ENCODE data around the gene KRT5.

DNA sequence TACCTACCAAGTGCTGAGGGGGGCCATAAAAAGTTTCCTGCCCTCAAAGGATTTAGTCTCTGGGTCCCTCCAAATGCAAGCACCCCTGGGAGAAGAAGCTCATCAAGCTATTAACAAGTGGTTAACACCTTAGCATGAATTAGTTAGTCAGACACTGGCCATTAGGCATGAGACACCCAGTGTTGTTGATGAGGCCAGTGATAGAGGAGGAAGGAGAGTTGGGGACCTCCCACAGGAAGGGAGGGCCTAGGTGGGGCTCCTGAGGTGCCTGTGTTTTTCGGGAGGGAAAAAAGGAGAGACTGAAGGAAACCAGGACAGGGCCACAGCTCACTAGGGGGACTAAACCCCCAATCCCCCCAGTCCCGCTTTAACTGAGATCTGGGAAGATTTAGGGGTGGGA lies 37.3 kb upstream of the KRT5 start:
- TF ChIP-seq SNAI2 (CRISPR knock-in tag; IDR thresholded peaks at IDR 0.05), result no peak
- TF ChIP-seq GLIS3 (CRISPR knock-in tag; IDR thresholded peaks at IDR 0.05), result no peak
- TF ChIP-seq ZC3H10 (CRISPR knock-in tag; IDR thresholded peaks at IDR 0.05), result no peak
- no peak for TF ChIP-seq ZNF8 (CRISPR knock-in tag; IDR thresholded peaks at IDR 0.05)
- TF ChIP-seq, protein P1, sequence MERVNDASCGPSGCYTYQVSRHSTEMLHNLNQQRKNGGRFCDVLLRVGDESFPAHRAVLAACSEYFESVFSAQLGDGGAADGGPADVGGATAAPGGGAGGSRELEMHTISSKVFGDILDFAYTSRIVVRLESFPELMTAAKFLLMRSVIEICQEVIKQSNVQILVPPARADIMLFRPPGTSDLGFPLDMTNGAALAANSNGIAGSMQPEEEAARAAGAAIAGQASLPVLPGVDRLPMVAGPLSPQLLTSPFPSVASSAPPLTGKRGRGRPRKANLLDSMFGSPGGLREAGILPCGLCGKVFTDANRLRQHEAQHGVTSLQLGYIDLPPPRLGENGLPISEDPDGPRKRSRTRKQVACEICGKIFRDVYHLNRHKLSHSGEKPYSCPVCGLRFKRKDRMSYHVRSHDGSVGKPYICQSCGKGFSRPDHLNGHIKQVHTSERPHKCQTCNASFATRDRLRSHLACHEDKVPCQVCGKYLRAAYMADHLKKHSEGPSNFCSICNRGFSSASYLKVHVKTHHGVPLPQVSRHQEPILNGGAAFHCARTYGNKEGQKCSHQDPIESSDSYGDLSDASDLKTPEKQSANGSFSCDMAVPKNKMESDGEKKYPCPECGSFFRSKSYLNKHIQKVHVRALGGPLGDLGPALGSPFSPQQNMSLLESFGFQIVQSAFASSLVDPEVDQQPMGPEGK (CRISPR knock-in tag; IDR thresholded peaks at IDR 0.05; ENCODE audit: borderline replicate concordance), result no peak
- TF ChIP-seq, protein P2, sequence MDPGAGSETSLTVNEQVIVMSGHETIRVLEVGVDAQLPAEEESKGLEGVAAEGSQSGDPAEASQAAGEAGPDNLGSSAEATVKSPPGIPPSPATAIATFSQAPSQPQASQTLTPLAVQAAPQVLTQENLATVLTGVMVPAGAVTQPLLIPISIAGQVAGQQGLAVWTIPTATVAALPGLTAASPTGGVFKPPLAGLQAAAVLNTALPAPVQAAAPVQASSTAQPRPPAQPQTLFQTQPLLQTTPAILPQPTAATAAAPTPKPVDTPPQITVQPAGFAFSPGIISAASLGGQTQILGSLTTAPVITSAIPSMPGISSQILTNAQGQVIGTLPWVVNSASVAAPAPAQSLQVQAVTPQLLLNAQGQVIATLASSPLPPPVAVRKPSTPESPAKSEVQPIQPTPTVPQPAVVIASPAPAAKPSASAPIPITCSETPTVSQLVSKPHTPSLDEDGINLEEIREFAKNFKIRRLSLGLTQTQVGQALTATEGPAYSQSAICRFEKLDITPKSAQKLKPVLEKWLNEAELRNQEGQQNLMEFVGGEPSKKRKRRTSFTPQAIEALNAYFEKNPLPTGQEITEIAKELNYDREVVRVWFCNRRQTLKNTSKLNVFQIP (CRISPR knock-in tag; IDR thresholded peaks at IDR 0.05; ENCODE audit: borderline replicate concordance, low read depth), result no peak
- TF ChIP-seq, protein P3, sequence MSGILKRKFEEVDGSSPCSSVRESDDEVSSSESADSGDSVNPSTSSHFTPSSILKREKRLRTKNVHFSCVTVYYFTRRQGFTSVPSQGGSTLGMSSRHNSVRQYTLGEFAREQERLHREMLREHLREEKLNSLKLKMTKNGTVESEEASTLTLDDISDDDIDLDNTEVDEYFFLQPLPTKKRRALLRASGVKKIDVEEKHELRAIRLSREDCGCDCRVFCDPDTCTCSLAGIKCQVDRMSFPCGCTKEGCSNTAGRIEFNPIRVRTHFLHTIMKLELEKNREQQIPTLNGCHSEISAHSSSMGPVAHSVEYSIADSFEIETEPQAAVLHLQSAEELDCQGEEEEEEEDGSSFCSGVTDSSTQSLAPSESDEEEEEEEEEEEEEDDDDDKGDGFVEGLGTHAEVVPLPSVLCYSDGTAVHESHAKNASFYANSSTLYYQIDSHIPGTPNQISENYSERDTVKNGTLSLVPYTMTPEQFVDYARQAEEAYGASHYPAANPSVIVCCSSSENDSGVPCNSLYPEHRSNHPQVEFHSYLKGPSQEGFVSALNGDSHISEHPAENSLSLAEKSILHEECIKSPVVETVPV (CRISPR knock-in tag; IDR thresholded peaks at IDR 0.05), result no peak
- TF ChIP-seq, protein P4, sequence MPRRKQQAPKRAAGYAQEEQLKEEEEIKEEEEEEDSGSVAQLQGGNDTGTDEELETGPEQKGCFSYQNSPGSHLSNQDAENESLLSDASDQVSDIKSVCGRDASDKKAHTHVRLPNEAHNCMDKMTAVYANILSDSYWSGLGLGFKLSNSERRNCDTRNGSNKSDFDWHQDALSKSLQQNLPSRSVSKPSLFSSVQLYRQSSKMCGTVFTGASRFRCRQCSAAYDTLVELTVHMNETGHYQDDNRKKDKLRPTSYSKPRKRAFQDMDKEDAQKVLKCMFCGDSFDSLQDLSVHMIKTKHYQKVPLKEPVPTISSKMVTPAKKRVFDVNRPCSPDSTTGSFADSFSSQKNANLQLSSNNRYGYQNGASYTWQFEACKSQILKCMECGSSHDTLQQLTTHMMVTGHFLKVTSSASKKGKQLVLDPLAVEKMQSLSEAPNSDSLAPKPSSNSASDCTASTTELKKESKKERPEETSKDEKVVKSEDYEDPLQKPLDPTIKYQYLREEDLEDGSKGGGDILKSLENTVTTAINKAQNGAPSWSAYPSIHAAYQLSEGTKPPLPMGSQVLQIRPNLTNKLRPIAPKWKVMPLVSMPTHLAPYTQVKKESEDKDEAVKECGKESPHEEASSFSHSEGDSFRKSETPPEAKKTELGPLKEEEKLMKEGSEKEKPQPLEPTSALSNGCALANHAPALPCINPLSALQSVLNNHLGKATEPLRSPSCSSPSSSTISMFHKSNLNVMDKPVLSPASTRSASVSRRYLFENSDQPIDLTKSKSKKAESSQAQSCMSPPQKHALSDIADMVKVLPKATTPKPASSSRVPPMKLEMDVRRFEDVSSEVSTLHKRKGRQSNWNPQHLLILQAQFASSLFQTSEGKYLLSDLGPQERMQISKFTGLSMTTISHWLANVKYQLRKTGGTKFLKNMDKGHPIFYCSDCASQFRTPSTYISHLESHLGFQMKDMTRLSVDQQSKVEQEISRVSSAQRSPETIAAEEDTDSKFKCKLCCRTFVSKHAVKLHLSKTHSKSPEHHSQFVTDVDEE (CRISPR knock-in tag; IDR thresholded peaks at IDR 0.05), result no peak
- TF ChIP-seq ZFP3 (CRISPR knock-in tag; IDR thresholded peaks at IDR 0.05), result no peak
- TF ChIP-seq ZNF565 (CRISPR knock-in tag; conservative IDR thresholded peaks at IDR 0.05; ENCODE audit: low read depth), result no peak

Data from SK-N-SH treated with all-trans-retinoic acid at 6 μM for 48 hours (cell line).